ENCODE results near the gene FOSB. TPM values are rescaled to one million over a fixed set of nuclear protein-coding genes. Genes with fewer than 3 reads are reported as not detected.

The FOSB gene
- total and polyA plus RNA-seq, 9 of the 15 experiments (the other 6 are each of a cell fraction or from before 2014, with no cell fraction given): 0.11 to 2.7 (median 0.73) TPM

DNA sequence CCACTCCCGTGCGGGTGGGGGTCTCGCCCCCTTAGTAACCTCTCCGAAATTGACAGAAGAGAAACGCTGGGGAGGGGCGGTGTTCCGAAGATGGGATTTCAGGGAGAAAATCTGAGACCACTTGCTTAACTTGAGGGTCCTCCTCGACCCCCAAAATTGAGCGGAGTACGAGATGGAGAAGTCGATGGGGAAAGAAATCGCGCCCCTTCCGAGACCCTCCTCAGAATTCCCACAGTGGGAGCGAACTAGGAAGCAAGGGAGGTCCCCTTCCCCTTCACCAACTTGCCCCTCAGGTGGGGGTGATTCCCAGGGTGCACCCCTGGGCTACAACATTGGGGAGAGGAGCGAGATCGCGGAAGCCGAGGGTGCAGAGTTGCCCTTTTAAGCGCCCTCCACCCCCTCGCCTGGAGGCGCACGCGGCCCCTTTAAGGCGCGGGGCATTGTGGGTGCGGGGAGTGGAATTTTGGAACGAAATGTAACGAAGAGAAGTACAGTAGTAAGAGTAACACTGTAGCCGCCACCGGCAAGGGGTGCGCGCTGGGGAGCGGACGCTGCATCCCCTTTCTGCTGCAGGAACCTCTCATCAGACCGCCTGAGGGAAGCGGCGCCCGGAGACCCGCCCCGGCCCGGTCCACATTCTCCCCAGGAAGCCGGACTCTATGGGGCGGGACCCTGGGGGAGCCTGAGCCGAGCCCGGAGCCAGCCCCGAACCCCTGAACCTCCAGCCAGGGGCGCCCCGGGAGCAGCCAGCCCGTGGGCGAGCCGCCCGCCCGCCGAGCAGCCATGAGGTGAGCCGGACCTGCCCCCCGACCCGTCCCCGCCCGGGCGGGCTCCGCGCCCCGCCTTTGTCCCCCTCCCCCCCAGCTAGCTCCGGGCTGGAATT lies 39.4 kb downstream of the FOSB start, which contains the start of gene VASP (continued):
- TF ChIP-seq, protein P1, sequence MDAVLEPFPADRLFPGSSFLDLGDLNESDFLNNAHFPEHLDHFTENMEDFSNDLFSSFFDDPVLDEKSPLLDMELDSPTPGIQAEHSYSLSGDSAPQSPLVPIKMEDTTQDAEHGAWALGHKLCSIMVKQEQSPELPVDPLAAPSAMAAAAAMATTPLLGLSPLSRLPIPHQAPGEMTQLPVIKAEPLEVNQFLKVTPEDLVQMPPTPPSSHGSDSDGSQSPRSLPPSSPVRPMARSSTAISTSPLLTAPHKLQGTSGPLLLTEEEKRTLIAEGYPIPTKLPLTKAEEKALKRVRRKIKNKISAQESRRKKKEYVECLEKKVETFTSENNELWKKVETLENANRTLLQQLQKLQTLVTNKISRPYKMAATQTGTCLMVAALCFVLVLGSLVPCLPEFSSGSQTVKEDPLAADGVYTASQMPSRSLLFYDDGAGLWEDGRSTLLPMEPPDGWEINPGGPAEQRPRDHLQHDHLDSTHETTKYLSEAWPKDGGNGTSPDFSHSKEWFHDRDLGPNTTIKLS (IDR thresholded peaks at IDR 0.05; ENCODE audit: borderline replicate concordance, low read depth): peak; percentile 18; the same call in 1 of the 2 replicates
- TF ChIP-seq THRAP3 (IDR thresholded peaks at IDR 0.05; ENCODE audit: borderline replicate concordance) (no peak), JUND (IDR thresholded peaks at IDR 0.05; ENCODE audit: borderline replicate concordance, low read depth, low read length) (peak; percentile 88), JUND (tag; IDR thresholded peaks at IDR 0.05; ENCODE audit: borderline replicate concordance, low read depth, low read length) (no peak; the same call in 2 of the 3 replicates), RBM25 (IDR thresholded peaks at IDR 0.05; ENCODE audit: low read depth, low read length, severe bottlenecking) (no peak), NEUROD1 (IDR thresholded peaks at IDR 0.05; ENCODE audit: borderline replicate concordance, low read depth, low read length, partially characterized antibody) (peak; percentile 97), RBBP5 (IDR thresholded peaks at IDR 0.05; ENCODE audit: borderline replicate concordance, insufficient read depth, low read length, poor library complexity, severe bottlenecking) (peak; percentile 83), ZNF76 (CRISPR knock-in tag; IDR thresholded peaks at IDR 0.05; ENCODE audit: borderline replicate concordance) (no peak), ZNF639 (CRISPR knock-in tag; conservative IDR thresholded peaks at IDR 0.05 in 1 of 2, IDR thresholded peaks at IDR 0.05 in 1 of 2) (no peak), CXXC5 (CRISPR knock-in tag; IDR thresholded peaks at IDR 0.05) (peak; percentile 51; the same call in 1 of the 2 replicates), POLR2AphosphoS5 (IDR thresholded peaks at IDR 0.05; ENCODE audit: control insufficient read depth, insufficient read depth, low read depth, low read length) (peak; percentile 94), NR3C1 (CRISPR knock-in tag; IDR thresholded peaks at IDR 0.05) (no peak), HCFC1 (IDR thresholded peaks at IDR 0.05; ENCODE audit: low read depth, low read length) (peak; percentile 72), ZNF431 (CRISPR knock-in tag; IDR thresholded peaks at IDR 0.05) (peak; percentile 43; the same call in 1 of the 2 replicates), ZNF695 (CRISPR knock-in tag; IDR thresholded peaks at IDR 0.05) (0 out of 2 replicates have a peak, but pooled peaks have one; percentile 13), LEF1 (IDR thresholded peaks at IDR 0.05) (no peak), SMAD3 (CRISPR knock-in tag; conservative IDR thresholded peaks at IDR 0.05) (no peak), MXI1 (IDR thresholded peaks at IDR 0.05; ENCODE audit: low read depth, low read length) (0 out of 2 replicates have a peak, but pooled peaks have one; percentile 22), ZNF280A (IDR thresholded peaks at IDR 0.05; ENCODE audit: low read depth, partially characterized antibody) (no peak)
- TF ChIP-seq, protein P2, sequence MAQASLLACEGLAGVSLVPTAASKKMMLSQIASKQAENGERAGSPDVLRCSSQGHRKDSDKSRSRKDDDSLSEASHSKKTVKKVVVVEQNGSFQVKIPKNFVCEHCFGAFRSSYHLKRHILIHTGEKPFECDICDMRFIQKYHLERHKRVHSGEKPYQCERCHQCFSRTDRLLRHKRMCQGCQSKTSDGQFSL (CRISPR knock-in tag; IDR thresholded peaks at IDR 0.05): 0 out of 2 replicates have a peak, but pooled peaks have one; percentile 69
- TF ChIP-seq, protein P2 (tag; IDR thresholded peaks at IDR 0.05): peak in 1 of 2 experiments; percentile 19; a peak in 2 of 4 replicates
